Subcutaneous adipose tissue (tissue), 4 donors: ENCODE data around the gene PLCD4. TPM values are rescaled to one million over a fixed set of nuclear protein-coding genes. Genes with fewer than 3 reads are reported as not detected.

ENCODE experiments used
- CTCF ChIP-seq: fragments of 450-650 bp; IDR thresholded peaks from one replicate; pipeline ENCODE4 v1.5.1; 2016; ENCODE audit warnings: low read depth, mild to moderate bottlenecking, control low read depth, antibody characterized with exemption, moderate library complexity
- total RNA-seq, 4 donors: library from RNA; depleted of rRNA; stranded (reverse); fragments of >200 nt; gene quantifications; one replicate each; pipeline ENCODE4 v1.1.0, GENCODE V29; 2016

PLCD4 gene
- total RNA-seq, 4 donors from 2014 or later, result 1.1 to 2.6 (median 1.6) TPM

DNA sequence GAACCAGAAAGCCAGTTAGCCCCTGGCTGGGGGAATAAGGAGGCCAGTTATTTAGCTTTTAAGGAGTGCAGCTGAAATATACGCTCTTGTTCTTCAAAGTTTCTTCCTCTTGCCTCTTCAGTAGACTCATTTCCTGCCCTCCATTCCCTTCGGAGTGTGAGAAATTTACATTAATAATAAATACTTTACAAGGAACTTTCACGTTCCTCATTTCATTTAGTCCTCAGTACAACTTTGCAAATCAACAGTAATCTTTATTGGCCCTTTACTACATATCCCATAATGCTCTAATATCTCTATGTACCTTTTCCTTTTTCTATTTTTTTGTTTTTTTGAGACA lies 15.6 kb downstream of the PLCD4 start:
- no peak for TF ChIP-seq CTCF

DNA sequence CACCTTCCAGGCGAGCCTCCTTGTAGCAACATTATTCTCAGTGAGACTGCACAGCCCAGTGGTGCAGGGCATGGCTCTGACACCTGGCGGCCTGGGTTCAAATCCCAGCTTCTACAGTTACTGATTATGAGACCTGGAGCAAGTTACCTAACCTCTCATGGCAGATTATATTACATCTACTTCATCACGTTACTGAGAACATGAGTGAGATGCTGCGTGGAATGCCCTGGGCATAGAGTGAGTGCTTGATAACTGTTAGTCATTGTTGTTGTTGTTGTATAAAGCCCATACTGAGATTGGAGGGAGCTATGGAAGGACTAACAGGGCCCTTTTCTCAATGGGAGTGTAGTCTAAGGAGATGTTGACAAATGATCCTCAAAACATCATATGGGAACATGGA lies 18.7 kb downstream of the PLCD4 start:
- no peak for TF ChIP-seq CTCF

DNA sequence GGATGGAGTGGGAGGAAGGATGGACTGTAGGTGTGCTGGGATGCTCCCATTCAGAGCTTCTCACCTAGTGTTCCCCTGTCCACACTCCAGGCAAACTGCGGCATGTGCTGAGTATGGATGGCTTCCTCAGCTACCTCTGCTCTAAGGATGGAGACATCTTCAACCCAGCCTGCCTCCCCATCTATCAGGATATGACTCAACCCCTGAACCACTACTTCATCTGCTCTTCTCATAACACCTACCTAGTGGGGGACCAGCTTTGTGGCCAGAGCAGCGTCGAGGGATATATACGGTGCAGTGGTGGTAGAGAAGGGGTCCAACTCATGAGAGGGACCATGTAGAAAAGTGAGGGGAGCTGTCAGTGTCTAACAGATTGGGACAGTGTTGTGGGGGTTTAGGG lies 20.2 kb downstream of the PLCD4 start:
- no peak for TF ChIP-seq CTCF

- no peak for TF ChIP-seq CTCF
Observed at GRCh38 chr2:218631837-218632236, 24.1 kb downstream of the PLCD4 start.

DNA sequence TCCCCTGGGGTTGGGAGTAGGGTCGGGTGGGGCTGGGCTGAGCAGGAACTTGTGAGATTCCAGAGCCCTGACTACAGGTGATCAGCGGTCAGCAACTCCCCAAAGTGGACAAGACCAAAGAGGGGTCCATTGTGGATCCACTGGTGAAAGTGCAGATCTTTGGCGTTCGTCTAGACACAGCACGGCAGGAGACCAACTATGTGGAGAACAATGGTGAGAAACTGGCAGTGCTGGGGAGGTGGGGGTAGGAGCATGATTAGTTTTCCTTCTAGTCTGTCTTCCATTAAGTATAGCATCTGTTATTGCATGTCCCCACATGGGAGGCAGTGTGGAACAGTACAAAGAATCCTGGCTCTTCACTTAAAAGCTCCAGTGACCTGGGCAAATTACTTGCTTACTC lies 28.0 kb downstream of the PLCD4 start:
- no peak for TF ChIP-seq CTCF

DNA sequence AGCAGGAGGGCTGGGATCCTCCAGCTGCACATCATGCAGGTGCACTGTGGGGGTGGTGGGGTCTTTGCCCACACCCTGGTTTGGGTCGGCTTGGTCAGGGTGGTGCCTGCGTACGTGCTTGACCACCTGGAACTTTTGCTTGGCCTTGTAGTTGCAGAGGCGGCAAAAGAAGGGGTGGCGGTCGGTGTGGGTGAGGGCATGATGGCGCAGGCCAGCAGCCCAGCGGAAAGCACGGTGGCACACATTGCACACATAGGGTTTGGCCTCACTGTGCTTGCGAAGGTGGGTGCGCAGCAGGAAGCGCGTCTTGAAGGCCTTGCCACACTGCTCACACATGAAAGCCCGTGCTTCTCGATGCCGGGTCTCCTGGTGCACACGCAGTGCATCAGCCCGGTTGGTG lies 30.7 kb downstream of the PLCD4 start:
- no peak for TF ChIP-seq CTCF

DNA sequence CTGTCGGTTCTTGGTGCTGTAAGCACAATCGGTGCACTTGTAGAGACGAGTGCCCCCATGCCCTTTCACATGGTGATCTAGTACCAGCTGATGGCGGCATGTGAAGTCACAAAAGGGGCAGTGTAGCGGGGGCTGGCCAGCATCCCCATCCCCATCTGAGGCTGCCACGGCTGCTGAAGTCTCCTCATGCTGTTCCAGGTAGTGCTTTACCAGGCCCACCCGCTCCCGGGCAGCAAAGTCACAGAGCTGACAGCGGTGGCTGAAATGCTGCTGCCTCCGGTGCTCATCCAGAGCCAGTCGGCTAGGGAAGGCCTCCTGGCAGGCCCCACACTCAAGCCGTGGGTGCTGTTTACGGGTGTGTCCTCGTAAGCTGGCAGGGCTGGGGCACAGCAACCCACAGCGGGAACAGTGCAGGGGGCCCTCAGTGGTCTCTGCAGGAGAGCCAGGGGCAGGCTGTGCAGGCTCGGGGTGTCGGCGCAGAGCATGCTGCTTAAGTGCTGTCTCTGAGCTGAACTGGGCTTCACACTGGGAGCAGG lies 34.5 kb downstream of the PLCD4 start:
- TF ChIP-seq CTCF, result no peak
